Measurements from ENCODE around the gene CDYL.

GRCh38 chr6:4923081-4923480 is 146.9 kb downstream of the CDYL start:
- no peak for TF ChIP-seq CTCF (IDR thresholded peaks at IDR 0.05; ENCODE audit: low read depth, low read length, missing input control)
- TF ChIP-seq ZBTB33 (IDR thresholded peaks at IDR 0.05), result no peak
- no peak for TF ChIP-seq JUND (IDR thresholded peaks at IDR 0.05)
- no peak for TF ChIP-seq FOXA1 (IDR thresholded peaks at IDR 0.05)
- TF ChIP-seq MAX (IDR thresholded peaks at IDR 0.05), result no peak
- no peak for TF ChIP-seq ATF3 (IDR thresholded peaks at IDR 0.05)
- no peak for TF ChIP-seq REST (IDR thresholded peaks at IDR 0.05)
- no peak for TF ChIP-seq YY1 (IDR thresholded peaks at IDR 0.05)
- TF ChIP-seq HNF4A (conservative IDR thresholded peaks at IDR 0.05), result no peak
- no peak for TF ChIP-seq SP1 (IDR thresholded peaks at IDR 0.05)
- no peak for TF ChIP-seq RXRA (IDR thresholded peaks at IDR 0.05)
- no peak for TF ChIP-seq GABPA (IDR thresholded peaks at IDR 0.05 in 1 of 2, conservative IDR thresholded peaks at IDR 0.05 in 1 of 2)
- no peak for TF ChIP-seq EGR1 (IDR thresholded peaks at IDR 0.05; ENCODE audit: low read depth in 2 of 2)
- no peak for TF ChIP-seq RAD21 (IDR thresholded peaks at IDR 0.05)

All from liver (tissue), 3 donors.